ENCODE results near the gene MARCHF10.
"Not testable (repeated sequence)": the region's sequence is repeated elsewhere in the genome, so short reads cannot be mapped to it uniquely, and the experiment has no call there.

The MARCHF10 gene, protein sequence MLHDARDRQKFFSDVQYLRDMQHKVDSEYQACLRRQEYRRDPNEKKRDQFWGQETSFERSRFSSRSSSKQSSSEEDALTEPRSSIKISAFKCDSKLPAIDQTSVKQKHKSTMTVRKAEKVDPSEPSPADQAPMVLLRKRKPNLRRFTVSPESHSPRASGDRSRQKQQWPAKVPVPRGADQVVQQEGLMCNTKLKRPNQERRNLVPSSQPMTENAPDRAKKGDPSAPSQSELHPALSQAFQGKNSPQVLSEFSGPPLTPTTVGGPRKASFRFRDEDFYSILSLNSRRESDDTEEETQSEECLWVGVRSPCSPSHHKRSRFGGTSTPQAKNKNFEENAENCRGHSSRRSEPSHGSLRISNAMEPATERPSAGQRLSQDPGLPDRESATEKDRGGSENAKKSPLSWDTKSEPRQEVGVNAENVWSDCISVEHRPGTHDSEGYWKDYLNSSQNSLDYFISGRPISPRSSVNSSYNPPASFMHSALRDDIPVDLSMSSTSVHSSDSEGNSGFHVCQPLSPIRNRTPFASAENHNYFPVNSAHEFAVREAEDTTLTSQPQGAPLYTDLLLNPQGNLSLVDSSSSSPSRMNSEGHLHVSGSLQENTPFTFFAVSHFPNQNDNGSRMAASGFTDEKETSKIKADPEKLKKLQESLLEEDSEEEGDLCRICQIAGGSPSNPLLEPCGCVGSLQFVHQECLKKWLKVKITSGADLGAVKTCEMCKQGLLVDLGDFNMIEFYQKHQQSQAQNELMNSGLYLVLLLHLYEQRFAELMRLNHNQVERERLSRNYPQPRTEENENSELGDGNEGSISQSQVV

DNA sequence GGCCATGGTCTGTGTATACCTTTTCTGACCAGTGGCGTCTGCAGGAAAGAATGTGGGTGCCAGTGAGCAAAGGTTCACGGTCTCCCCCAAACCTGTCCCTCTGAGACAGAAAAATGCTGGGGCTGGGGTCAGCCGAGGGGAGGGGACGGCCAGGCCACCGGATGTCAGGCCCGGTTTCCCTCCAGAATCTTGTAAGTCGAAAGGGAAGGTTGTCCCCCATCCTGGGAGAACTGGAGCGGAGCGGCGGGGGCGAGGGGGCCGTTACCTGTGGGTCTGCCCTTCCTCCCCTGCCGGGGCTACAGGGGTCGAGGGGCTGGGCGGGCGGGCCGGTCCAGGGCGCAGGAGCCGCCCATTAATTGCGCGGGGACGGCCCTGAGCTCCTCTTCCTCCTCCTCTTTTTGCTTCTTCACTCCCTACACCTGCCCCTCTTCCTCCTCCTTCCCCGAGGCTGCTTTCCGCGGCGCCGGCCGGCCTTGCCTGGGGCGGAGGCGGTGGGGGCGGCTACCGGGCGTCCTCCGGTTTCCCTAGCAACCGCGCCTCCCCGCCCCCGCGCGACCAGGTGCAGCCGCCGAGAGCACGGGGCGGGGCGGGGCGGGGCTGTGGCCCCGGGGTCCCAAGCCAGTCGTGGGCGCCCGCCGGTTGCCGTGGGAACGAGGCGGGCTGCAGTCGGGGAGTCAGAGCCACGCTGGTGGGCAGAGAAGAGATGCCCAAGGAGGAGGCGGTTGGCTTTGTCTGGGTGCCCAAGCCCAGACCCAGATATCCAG, at the start of gene MARCHF10:
MARCHF10 (minus strand) TSS at position 503 of the 764 bp plus-strand sequence. CDS start 6,579 bp downstream, outside the sequence.
- DNase-seq: no peak

DNA sequence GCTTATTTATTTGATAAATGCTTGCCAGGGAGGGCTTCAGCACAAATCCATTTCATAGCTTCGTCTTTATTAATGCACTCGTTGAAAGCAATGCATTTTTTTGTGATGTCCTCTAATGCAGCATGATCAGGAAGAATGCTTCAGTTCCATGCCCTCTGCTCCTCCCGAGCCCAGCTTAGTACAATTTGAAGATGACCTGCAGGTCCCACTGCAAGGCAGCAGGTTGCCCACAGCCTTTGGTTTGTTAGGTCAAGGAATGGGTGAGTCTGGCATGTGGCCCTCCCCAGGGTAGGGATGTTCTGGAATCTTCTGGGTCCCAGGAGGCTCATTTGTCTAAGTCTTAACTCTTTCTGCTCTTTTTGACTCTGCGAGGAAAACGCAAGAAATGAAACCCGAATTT, 49.4 kb upstream of the MARCHF10 start:
- no peak for DNase-seq

DNA sequence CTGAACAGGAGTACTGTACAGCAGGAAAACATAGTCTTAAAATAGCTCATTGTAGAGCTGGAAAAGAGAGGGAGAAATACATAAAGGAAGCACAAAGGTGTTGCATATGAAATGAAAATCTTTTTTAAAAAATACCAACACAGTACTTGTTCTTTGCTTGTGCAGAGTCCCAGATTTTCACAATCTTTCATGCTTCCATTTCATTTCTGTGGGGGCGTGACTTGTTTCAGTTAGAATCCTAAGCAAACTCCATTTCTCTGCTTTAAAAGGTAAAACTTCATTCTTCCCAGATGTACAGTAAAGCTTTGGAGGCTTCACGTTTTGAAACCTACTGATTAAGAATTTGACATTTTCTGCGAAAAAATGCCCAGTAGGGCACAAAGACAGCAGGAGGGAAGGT, 48.5 kb upstream of the MARCHF10 start:
- no peak for DNase-seq

DNA sequence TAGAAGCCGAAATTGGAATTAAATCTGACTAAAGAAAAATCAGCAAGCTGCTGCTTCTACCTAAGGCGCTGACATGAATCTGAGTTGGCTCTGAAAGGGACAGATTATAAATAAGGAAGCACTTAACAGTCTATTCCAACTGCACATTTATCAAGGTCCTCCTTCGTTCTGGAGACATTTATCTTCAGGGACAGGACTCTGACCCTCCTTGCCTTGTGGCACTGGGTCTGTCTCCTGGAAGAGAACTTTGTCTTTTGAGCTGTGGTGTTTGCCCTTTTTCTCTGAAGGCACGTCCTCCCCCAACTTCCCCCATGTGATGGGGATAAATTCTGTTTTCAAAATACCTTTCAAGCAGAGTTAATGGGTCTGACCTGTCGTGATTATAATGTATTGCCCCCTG, 47.0 kb upstream of the MARCHF10 start:
- no peak for DNase-seq

DNA sequence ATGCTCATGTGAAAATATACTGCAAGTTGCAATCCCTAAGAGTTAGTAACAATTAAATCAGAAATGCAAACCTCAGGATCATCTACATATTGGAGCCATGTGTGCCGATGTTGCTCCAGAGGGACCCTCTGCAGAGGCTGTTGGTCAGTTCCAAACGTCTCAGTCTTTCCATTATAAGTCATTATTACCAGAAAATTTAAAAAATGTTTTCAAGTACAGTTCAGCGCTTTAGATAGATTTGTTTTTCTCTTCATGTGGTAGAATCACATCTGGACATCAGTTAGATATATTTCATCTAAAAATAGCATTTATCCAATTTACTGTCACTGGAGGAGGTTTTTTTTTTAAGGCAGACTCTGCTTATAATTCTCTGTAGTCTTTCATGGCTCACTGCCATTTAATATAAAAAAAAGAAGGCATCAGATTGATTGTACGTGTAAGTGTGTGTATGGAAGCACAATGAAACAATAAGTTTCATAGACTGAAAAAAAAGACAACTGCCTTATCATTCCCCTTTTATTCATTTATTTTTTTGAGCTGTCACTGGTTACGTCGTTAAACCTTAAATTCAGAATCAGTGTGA, 46.1 kb upstream of the MARCHF10 start:
- DNase-seq: no peak

DNA sequence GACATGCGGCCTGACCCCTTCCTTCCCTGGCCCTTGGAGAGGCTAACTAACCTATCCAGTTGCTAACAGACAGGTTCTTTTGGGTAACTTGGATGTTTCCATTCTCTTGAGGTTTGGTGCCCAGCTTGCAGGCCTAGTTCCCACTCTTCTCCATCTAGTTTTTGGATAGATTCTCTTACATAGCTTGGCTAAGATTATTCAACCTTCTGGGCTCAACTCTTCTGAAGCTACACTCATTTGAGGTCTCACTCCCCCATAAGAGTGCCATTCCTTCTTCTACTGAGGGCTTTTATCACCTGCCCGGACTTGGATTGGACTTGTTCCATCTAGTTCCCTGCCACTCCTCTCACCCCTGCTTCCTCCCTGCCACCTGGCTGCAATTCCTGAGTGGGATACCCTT, 44.1 kb upstream of the MARCHF10 start:
- DNase-seq: no peak

DNA sequence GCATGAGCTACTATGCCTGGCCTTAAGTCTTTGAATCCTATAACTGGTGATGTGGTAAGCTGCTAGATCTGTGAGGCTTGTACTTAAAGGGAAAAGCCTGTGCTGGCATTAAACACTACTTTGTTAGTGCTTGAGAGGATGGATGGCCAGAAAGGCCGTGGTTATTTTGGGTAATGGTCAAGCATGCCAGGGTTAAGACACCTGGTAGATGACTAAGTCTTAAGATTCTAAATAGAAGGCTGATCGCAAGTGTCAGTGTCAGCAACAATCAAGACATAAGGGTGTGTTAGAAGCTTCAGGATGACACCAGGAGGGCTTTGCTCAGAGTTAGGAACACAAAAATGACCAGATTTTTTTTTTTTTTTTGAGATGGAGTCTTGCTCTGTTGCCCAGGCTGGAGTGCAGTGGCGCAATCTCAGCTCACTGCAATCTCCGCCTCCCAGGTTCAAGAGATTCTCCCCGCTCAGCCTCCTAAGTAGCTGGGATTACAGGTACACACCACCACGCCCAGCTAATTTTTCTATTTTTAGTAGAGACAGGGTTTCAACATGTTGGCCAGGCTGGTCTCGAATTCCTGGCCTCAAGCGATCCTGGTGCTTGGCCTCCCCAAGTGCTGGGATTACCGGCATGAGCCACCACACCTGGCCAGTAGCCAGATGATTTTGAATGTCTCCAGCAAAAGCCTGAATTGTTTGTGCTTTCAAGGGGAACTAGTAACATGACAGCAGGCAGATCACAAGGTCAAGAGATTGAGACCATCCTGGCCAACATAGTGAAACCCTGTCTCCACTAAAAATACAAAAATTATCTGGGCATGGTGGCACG, 41.7 kb upstream of the MARCHF10 start:
- DNase-seq: not testable (repeated sequence)

DNA sequence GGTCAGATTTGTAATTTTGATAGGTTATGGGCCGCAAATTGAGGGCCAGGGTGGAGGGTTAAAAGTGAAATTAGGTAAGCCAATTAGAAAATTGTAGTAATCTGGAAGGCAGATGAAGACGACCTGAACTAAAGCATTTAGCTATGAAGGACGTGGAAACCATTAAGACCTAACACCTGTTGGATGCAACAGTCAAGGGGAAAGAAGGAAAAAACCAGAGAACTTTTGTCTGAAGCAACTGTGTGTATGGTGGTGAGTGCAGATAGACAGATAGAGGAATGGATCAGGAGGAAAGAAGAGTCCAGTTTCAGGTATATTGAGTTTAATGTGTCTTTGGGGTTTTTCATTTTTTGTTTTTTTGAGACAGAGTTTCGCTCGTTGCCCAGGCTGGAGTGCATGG, 40.2 kb upstream of the MARCHF10 start:
- DNase-seq: no peak

DNA sequence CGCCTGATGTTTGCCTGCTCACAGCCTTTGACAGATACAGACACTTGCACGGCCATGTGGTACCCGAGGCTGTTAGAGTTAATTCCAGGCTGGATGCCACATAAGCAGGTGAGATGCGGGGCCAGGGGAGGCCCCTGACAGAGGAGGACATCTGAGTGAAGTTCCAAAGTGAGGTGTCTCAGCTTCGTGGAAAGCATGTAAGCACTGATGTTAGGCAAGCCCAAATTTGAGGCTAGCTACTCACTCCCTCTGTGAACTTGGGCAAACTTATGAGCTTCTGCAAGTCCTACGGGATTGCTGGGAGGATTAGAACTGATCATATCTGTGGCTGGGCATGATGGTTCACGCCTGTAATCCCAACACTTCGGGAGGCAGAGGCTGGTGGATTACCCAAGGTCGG, 39.3 kb upstream of the MARCHF10 start:
- DNase-seq: no peak

DNA sequence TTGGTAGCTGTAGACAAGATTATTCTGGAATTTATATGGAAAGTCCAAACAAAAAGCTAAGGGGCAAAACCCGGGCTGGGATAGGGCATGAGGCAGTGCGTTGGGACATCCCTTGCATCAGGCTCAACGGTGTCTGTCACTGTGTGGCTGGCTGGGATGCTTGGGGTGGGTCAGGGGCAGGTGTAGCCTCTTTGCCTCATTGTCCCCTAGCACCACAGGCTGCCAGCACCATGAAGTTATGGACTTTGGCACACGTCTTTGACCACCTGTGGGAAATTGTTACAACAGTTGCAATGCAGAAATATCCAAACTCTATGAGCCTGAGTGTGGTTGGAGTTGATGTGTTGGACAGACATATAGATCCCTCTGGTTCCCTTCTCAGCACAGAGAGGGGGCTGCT, 32.8 kb upstream of the MARCHF10 start:
- DNase-seq: no peak

DNA sequence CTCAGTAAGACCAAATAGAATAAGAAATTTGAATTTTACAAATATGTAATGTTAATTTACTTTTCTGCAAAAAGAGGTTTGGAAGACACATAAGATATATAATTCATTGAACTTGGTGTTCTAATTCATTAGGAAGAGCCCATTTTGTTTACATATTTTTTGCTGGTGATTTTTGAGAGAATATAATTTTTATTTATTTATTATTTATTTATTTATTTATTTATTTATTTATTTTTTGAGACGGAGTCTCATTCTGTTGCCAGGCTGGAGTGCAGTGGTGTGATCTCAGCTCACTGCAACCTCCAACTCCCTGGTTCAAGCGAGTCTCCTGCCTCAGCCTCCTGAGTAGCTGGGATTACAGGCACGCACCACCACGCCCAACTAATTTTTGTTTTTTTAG, 25.7 kb upstream of the MARCHF10 start:
- DNase-seq: not testable (repeated sequence)

DNA sequence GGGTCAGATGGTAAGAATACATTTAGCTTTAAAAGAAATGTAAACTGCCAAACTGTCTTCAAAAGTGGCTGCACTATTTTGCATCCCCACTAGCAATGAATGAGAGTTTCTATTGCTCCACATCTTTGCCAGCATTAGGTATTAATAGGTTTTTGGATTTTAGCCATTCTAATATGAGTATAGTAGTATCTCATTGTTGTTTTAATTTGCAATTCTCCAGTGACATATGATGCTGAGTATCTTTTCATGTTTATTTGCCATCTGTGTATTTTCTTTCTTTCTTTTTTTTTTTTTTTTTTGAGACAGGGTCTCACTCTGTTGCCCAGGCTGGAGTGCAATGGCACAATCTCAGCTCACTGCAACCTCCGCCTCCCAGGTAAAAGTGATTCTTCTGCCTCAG, 24.3 kb upstream of the MARCHF10 start:
- DNase-seq: no peak

DNA sequence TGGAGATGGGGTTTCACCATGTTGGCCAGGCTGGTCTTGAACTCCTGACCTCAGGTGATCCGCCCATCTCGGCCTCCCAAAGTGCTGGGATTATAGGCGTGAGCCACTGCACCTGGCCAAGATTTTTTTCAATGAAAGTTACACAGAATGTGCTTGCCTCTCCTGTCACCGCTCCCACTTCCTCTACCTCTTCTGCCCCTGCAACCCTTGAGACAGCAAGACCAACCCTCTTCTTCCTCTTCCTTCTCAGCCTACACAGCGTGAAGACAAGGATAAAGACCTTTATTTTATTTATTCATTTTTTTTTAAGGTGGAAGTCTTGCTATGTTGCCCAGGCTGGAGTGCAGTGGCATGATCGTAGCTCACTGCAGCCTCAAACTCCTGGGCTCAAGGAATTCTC, 23.0 kb upstream of the MARCHF10 start:
- DNase-seq: not testable (repeated sequence)

DNA sequence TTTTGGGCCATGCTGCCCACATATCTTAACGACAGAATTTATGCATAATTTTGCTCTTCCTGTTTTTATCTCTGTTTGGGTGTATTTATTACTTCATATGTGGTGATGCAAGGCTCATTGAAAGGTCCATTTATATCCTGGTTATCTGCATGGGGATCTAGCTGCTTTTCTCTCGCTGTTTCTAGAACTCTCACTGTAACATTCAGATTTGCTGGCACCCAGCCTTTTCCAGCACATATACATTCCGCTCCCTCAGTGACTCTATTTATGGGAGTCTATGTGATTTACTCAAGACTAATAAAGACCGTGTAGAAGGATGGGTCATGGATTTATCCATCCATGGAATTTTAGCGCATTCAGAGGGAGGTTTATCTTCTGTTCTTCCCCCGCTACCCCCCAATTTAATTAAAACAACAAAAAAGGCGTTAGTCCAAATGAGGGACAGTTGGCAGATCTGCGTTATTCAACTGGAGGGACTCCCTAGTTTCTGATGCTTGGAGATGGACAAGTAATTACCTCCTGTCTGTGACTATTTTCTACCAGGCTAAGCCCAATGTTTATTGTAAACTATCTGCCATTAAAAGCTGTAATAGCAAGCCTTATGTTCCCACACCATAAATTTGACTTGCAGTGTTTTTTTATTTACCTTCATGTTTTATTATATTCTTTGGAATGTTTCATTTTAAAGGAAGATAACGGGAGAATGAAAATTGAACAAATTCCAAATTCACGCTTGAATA, 19.8 kb upstream of the MARCHF10 start:
- no peak for DNase-seq

DNA sequence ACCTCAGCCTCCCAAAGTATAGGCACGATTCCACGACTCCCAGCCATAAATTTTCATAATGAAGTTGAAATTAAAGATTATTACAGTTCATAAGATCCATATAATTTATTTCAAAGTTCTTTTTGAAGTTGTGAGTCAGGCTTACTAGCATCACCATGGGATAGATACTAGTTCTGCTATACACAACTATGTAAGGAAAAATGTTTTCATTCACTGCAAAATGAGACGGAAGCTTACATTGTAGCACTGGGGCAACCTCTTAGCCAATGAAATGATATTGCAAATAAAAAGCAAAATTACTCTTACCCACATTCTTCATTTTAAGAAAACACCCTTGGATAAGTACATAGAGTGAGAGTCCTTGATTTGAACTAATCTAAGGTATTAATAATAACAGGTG, 18.8 kb upstream of the MARCHF10 start:
- no peak for DNase-seq

DNA sequence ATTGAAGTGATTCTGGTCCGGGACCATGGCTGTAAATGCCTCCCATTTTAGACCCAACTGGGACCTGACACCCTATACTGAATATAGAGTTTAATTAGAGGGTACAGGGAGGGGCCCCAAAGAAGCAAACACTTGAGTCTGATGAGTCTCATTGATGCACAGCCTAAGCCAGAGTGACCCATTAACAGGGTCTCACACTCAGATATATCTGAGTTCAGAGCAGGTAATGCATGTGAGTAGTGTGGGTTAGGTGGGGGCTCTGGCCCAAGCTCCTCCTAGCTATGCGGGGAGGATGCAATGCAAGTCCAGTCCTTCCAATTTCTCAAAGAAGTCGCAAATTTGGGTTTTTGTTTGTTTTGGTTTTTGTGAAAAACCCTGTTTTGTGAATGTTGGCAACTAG, 17.1 kb upstream of the MARCHF10 start:
- no peak for DNase-seq

DNA sequence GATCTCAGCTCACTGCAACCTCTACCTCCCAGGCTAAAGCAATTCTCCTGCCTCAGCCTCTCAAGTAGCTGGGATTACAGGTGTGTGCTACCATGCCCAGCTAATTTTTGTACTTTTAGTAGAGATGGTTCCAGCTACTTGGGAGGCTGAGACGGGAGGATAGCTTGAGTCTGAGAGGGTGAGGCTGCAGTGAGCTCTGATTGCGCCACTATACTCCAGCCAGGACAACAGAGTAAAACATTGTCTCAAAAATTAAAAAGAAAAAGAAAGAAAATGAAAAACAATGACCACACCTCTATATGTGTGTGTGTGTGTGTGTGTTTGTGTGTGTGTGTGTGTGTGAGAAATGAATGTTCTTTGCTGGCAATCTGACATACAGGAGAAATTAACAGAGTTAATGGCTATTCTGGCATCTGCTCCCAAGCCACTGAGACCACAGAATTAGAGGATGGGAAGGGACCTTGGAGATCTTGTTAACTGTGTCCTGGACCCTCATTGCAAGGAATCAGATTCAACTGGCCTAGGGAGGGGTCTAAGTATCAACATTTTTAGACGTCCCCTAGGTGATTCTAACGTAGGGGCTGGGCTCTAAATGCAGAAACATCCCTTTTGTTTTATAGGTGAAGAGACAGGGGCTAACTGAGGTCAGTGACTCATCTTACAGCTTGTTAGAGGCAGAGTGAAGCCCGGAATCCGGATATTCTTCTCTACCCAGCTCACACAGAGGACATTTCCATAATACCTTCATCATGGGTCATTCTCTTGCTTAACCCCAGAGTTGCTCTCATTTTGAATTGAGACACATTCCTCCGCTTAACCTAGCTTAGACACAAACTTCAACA, 16.4 kb upstream of the MARCHF10 start:
- no peak for DNase-seq

DNA sequence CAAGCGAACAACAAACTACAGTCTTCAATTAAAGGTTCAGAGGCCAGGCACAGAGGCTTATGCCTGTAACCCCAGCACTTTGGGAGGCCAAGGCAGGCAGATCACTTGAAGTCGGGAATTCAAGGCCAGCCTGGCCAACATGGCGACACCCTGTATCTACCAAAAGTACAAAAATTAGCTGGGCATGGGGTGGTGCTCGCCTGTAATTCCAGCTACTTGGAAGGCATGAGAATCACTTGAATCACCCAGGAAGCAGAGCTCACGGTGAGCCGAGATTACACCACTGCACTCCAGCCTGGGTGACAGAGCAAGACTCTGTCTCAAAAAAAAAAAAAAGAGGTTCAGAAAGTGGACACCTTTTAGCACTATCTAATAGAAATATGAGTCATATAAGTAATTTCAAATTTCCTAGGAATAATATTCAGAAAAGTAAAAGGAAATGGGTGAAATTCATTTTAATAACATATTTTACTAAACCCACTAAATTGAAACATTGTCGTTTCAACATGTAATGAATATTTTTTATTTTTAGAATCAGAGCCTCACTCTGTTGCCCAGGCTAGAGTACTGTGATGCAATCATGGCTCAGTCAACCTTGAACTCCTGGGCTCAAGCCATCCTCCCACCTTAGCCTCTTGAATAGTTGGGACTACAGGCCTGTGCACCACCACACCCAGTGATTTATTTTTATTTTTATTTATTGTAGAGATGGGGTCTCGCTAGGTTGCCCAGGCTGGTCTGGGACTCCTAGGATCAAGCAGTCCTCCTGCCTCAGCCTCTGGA, 15.2 kb upstream of the MARCHF10 start:
- DNase-seq: no peak

DNA sequence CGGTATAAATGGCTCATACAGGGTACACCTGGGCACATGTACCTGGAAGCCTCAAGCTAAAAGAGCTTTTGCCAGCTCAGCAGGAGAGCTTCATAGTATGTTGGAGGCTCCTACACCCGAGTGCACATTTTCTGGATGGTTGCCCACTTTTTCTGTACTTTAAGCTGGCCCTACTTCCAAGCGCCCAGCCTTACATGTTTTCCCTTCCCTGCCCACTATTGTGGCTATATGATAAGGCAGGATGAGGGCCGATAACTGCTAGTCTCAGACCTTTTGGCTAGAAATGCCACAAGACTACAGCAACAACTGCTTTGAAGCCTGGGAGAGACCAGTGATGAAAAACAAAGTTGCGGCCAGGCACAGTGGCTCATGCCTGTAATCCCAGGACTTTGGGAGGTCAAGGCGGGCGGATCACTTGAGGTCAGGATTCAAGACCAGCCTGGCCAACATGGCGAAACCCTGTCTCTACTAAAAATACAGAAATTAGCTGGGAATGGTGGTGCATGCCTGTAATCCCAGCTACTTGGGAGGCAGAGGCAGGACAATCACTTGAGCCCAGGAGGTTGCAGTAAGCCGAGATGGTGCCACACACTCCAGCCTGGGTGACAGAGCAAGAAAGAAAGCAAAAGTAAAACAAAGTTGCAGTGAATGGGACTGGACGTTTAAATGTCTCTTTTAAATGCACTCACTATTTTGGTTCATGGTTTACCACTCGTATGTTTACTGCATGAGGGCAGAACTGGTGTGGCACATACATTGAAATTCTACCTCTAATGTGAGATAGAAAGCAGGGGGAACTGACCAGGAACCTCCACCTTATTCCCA, 14.2 kb upstream of the MARCHF10 start:
- DNase-seq: no peak

All from NCI-H1048 (cell line).